HCT116 (cell line): ENCODE results near the gene GLO1. TPM values are rescaled to one million over a fixed set of nuclear protein-coding genes. Genes with fewer than 3 reads are reported as not detected.

Experiments
- ATAC-seq: fragments of 200-7000 bp; cut with Tn5 transposase; 2 replicates; pipeline ENCODE4 v1.9.1; 2020; ENCODE audit warnings: mild to moderate bottlenecking, moderate library complexity
- BruUV-seq: library from RNA; stranded (reverse); fragments of 400-500 nt; replicated peaks from 2 replicates; lab custom pipeline; 2021; lab: Mats Ljungman, UMichigan
- CTCF ChIA-PET: fragments of 300-600 bp; sonication (Branson Sonifier 250); formaldehyde crosslinking; loops from one replicate; lab custom pipeline; 2021; ENCODE audit warnings: antibody characterized with exemption; lab: Charles Lee
- POLR2A ChIA-PET: fragments of 300-600, 350-600 bp; sonication (Branson Sonifier 250); formaldehyde crosslinking; loops from one replicate; lab custom pipeline; 2021; ENCODE audit warnings: antibody characterized with exemption; lab: Charles Lee
- RAD21 ChIA-PET, 2 experiments: fragments of 300-600 bp; sonication (Branson Sonifier 250); formaldehyde crosslinking; loops; one replicate each; lab custom pipeline; 2023; ENCODE audit warnings: low total read pairs in 2 of 2; ENCODE audit not compliant: uncharacterized antibody in 2 of 2, unreplicated experiment in 2 of 2, low non-redundant PET in 1 of 2; lab: Charles Lee
- DNase-seq: peaks from one replicate; pipeline ENCODE4 v3.0.0-alpha.2; 2010; ENCODE audit warnings: low read depth, low spot score
- H2AFZ ChIP-seq: fragments of 200-600 bp; shearing (Covaris generic), sonication (generic); 2 replicates; pipeline ENCODE4 v1.6.1; 2017; ENCODE audit warnings: low read depth, mixed run types, mixed read lengths, antibody characterized with exemption, low read length; ENCODE audit not compliant: poor library complexity, severe bottlenecking
- H3K27ac ChIP-seq: 2 replicates; pipeline ENCODE4 v1.5.1; 2012; ENCODE audit warnings: low read depth, low read length
- H3K27me3 ChIP-seq: fragments of 200-600 bp; sonication (generic); 2 replicates; pipeline ENCODE4 v1.6.1; 2016; ENCODE audit warnings: mixed run types, low read length, mixed read lengths; ENCODE audit not compliant: insufficient read depth
- H3K36me3 ChIP-seq, 2 experiments: fragments of 200-500 bp in 1 of 2; fragments of 200-600 bp in 1 of 2; sonication (Bioruptor generic) in 1 of 2; sonication (generic) in 1 of 2; 2 replicates each; pipeline versions ENCODE4 v1.5.1 to v1.6.1; 2014 to 2016; ENCODE audit warnings: low read length in 2 of 2, inconsistent platforms in 1 of 2, mixed read lengths in 1 of 2, mixed run types in 1 of 2; ENCODE audit not compliant: insufficient read depth in 2 of 2, control insufficient read depth in 1 of 2
- H3K4me1 ChIP-seq, 2 experiments: fragments of 200-600 bp in 1 of 2; sonication (generic) in 1 of 2; 2 replicates each; pipeline versions ENCODE4 v1.5.1 to v1.6.1; 2012 to 2017; ENCODE audit warnings: low read length in 2 of 2, inconsistent platforms in 1 of 2, mild to moderate bottlenecking in 1 of 2, mixed read lengths in 1 of 2, mixed run types in 1 of 2, moderate library complexity in 1 of 2; ENCODE audit not compliant: insufficient read depth in 2 of 2, control insufficient read depth in 1 of 2
- H3K4me2 ChIP-seq: fragments of 200-600 bp; sonication (generic); 2 replicates; pipeline ENCODE4 v1.6.1; 2017; ENCODE audit warnings: mixed run types, low read length, mixed read lengths
- H3K4me3 ChIP-seq, 2 experiments: fragments of 200-600 bp in 1 of 2; sonication (generic) in 1 of 2; replicated peaks in 1 of 2; 2 replicates each; pipeline ENCODE4 v1.5.1; 2011 to 2016; ENCODE audit warnings: low read length in 2 of 2, control low read depth in 1 of 2, low read depth in 1 of 2, mild to moderate bottlenecking in 1 of 2, mixed read lengths in 1 of 2, mixed run types in 1 of 2
- H3K79me2 ChIP-seq: fragments of 200-600 bp; sonication (generic); 2 replicates; pipeline ENCODE4 v1.6.1; 2017; ENCODE audit warnings: mild to moderate bottlenecking, mixed run types, low read length, moderate library complexity, mixed read lengths; ENCODE audit not compliant: insufficient read depth
- H3K9ac ChIP-seq: fragments of 200-600 bp; sonication (generic); 2 replicates; pipeline ENCODE4 v1.6.1; 2016; ENCODE audit warnings: low read length, mixed read lengths
- H3K9me2 ChIP-seq: fragments of 200-600 bp; sonication (generic), shearing (Covaris generic); 2 replicates; pipeline ENCODE4 v1.6.1; 2017; ENCODE audit warnings: mixed run types, mild to moderate bottlenecking, moderate library complexity; ENCODE audit not compliant: insufficient read depth
- H3K9me3 ChIP-seq, 2 experiments: fragments of 200-500 bp in 1 of 2; fragments of 200-600 bp in 1 of 2; sonication (Bioruptor generic) in 1 of 2; sonication (generic) in 1 of 2; 2 replicates each; pipeline ENCODE4 v1.6.1; 2014 to 2017; ENCODE audit warnings: low read length in 2 of 2, mixed read lengths in 2 of 2, inconsistent platforms in 1 of 2, low read depth in 1 of 2, mild to moderate bottlenecking in 1 of 2, mixed run types in 1 of 2, moderate library complexity in 1 of 2; ENCODE audit not compliant: control insufficient read depth in 1 of 2, insufficient read depth in 1 of 2
- H4K20me1 ChIP-seq: fragments of 200-600 bp; sonication (generic), shearing (Covaris generic); 2 replicates; pipeline ENCODE4 v1.6.1; 2017; ENCODE audit warnings: mixed run types, mild to moderate bottlenecking, moderate library complexity; ENCODE audit not compliant: insufficient read depth
- CBX3 ChIP-seq: IDR thresholded peaks from 2 replicates; pipeline ENCODE4 v1.6.1; 2012; ENCODE audit warnings: low read depth
- CTCF ChIP-seq, 3 experiments: fragments of 200-600 bp in 1 of 3; sonication (generic) in 1 of 3; IDR thresholded peaks in 2 of 3; conservative IDR thresholded peaks in 1 of 3; 2 replicates each; pipeline ENCODE4 v1.5.1; 2012 to 2017; ENCODE audit warnings: low read depth in 2 of 3, low read length in 2 of 3, antibody characterized with exemption in 1 of 3, borderline replicate concordance in 1 of 3, control low read depth in 1 of 3, mild to moderate bottlenecking in 1 of 3, mixed read lengths in 1 of 3, mixed run types in 1 of 3, moderate library complexity in 1 of 3; ENCODE audit not compliant: insufficient read depth in 1 of 3
- EGR1 ChIP-seq: IDR thresholded peaks from 2 replicates; pipeline ENCODE4 v1.6.1; 2012; ENCODE audit warnings: low read depth
- EZH2 ChIP-seq: fragments of 200-600 bp; sonication (generic); IDR thresholded peaks from 2 replicates; pipeline ENCODE4 v1.6.1; 2017; ENCODE audit warnings: antibody characterized with exemption, mixed run types
- EZH2phosphoT487 ChIP-seq: fragments of 200-600 bp; IDR thresholded peaks from 2 replicates; pipeline ENCODE4 v1.6.1; 2018; ENCODE audit warnings: antibody characterized with exemption, borderline replicate concordance
- FOSL1 ChIP-seq: IDR thresholded peaks from 2 replicates; pipeline ENCODE4 v1.6.1; 2012; ENCODE audit warnings: low read depth
- JUND ChIP-seq: IDR thresholded peaks from 2 replicates; pipeline ENCODE4 v1.6.1; 2012
- POLR2A ChIP-seq: IDR thresholded peaks from 2 replicates; pipeline ENCODE4 v1.7.0; 2011; ENCODE audit warnings: borderline replicate concordance; ENCODE audit not compliant: insufficient read depth, insufficient read length; ENCODE audit errors: extremely low read depth
- POLR2AphosphoS5 ChIP-seq: IDR thresholded peaks from 2 replicates; pipeline ENCODE4 v1.6.1; 2011; ENCODE audit warnings: mild to moderate bottlenecking, low read depth, low read length, moderate library complexity
- SIN3A ChIP-seq: IDR thresholded peaks from 2 replicates; pipeline ENCODE4 v1.6.1; 2012; ENCODE audit warnings: low read depth
- SRF ChIP-seq: IDR thresholded peaks from 2 replicates; pipeline ENCODE4 v1.6.1; 2012; ENCODE audit warnings: low read depth
- TCF7L2 ChIP-seq: IDR thresholded peaks from 2 replicates; pipeline ENCODE4 v1.7.0; 2011; ENCODE audit warnings: borderline replicate concordance, inconsistent platforms; ENCODE audit not compliant: insufficient read depth, insufficient read length; ENCODE audit errors: extremely low read depth
- YY1 ChIP-seq: IDR thresholded peaks from 2 replicates; pipeline ENCODE4 v1.6.1; 2011; ENCODE audit warnings: low read length, low read depth, moderate library complexity, mild to moderate bottlenecking; ENCODE audit not compliant: insufficient replicate concordance; ENCODE audit errors: extremely low read depth
- ZFX ChIP-seq: fragments of 450-650 bp; IDR thresholded peaks from 2 replicates; pipeline ENCODE4 v1.6.1; 2017
- intact Hi-C: fragments of 100-400 bp; cut with micrococcal nuclease; formaldehyde crosslinking; loops from 2 replicates; pipeline ENCODE4 v1.10.0; 2022
- total RNA-seq: library from RNA; stranded (reverse); gene quantifications from one replicate; pipeline ENCODE4 v1.2.1, GENCODE V29; 2021; ENCODE audit not compliant: unreplicated experiment
- TF ChIP-seq, protein P1 (sequence below): IDR thresholded peaks from 2 replicates; pipeline ENCODE4 v1.6.1; 2011; ENCODE audit warnings: mild to moderate bottlenecking, low read length, moderate library complexity; ENCODE audit not compliant: insufficient replicate concordance; ENCODE audit errors: extremely low read depth

GLO1 gene
- total RNA-seq, 1 experiment from 2014 or later: 191 TPM

DNA sequence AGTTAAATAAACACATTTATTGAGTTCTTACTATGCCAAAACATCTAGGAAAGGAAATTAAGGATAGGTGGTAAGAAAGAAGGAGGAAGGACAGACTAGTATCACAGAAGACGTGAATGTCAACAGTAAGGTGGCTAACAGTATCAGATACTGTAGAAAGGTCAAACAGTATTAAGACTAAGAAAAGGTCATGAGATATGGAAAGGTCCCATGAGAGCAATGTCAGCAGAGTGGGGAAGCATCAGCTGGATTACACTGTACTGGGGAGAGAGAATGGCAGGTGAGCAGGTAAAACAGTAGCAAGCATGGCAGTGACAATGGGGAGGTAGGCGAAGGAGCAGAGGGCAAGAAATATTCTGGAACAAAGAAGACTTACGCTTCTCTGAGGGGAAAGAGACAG, 18.0 kb downstream of the GLO1 start:
- no peak for TF ChIP-seq YY1
- no peak for TF ChIP-seq ZFX
- no peak for TF ChIP-seq POLR2AphosphoS5
- TF ChIP-seq JUND: no peak
- no peak for TF ChIP-seq FOSL1
- no peak for TF ChIP-seq CBX3
- no peak for TF ChIP-seq POLR2A
- no peak for TF ChIP-seq EGR1
- TF ChIP-seq CTCF (IDR thresholded peaks at IDR 0.05 in 2 of 3, conservative IDR thresholded peaks at IDR 0.05 in 1 of 3; ENCODE audit: borderline replicate concordance in 1 of 3, insufficient read depth in 1 of 3, low read depth in 2 of 3, low read length in 2 of 3): no peak
- TF ChIP-seq, protein P1, sequence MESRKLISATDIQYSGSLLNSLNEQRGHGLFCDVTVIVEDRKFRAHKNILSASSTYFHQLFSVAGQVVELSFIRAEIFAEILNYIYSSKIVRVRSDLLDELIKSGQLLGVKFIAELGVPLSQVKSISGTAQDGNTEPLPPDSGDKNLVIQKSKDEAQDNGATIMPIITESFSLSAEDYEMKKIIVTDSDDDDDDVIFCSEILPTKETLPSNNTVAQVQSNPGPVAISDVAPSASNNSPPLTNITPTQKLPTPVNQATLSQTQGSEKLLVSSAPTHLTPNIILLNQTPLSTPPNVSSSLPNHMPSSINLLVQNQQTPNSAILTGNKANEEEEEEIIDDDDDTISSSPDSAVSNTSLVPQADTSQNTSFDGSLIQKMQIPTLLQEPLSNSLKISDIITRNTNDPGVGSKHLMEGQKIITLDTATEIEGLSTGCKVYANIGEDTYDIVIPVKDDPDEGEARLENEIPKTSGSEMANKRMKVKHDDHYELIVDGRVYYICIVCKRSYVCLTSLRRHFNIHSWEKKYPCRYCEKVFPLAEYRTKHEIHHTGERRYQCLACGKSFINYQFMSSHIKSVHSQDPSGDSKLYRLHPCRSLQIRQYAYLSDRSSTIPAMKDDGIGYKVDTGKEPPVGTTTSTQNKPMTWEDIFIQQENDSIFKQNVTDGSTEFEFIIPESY: no peak
- no peak for TF ChIP-seq SIN3A
- no peak for TF ChIP-seq EZH2phosphoT487
- no peak for TF ChIP-seq SRF
- TF ChIP-seq EZH2: no peak
- TF ChIP-seq TCF7L2: no peak
- TF ChIP-seq, all 23 proteins: peak for 0
- no peak for ATAC-seq
- Histone ChIP-seq H4K20me1 (peaks cover 7% of the 10 kb centered on the region; the same call in 1 of the 2 replicates), H3K4me2 (no peak overlapping the region), H3K36me3 (peaks cover 16 to 36% of the 10 kb centered on the region in 2 experiments), H3K4me1 (no peaks in the 10 kb centered on the region), H3K9ac (no peak overlapping the region), H2AFZ (no peak overlapping the region), H3K9me2 (no peaks in the 10 kb centered on the region), H3K27ac (no peak overlapping the region), H3K4me3 (no peak overlapping the region), H3K27me3 (no peaks in the 10 kb centered on the region), H3K79me2 (peaks cover 57% of the 10 kb centered on the region), H3K9me3 (no peaks in the 10 kb centered on the region)
- ChIA-PET CTCF (no interaction called here), RAD21 (no interaction called here), POLR2A (interaction anchor here (1.0 kb wide), 1 partner anchor 18 kb away, joined by 3 read pairs; the partner anchor contains the start of gene GLO1)
- DNase-seq: no peak
- intact Hi-C loops: no loop called here
- BruUV-seq: no TSS peak
